Brain microvascular endothelial cell (primary cell): ENCODE results near the gene PDSS1.

Experiments used
- DNase-seq: peaks from one replicate; pipeline ENCODE4 v3.0.0-alpha.2; 2020
- H3K27ac ChIP-seq: fragments of 250-450 bp; sonication (Bioruptor Pico); 2 replicates; pipeline ENCODE4 v1.5.1; 2020; ENCODE audit warnings: mild to moderate bottlenecking, moderate library complexity
- H3K27me3 ChIP-seq: fragments of 250-450 bp; sonication (Bioruptor Pico); replicated peaks from 2 replicates; pipeline ENCODE4 v1.5.1; 2020; ENCODE audit warnings: mild to moderate bottlenecking
- H3K36me3 ChIP-seq: fragments of 250-450 bp; sonication (Bioruptor Pico); replicated peaks from 2 replicates; pipeline ENCODE4 v1.5.1; 2020; ENCODE audit warnings: mild to moderate bottlenecking
- H3K4me3 ChIP-seq: 2 replicates; pipeline ENCODE4 v1.5.1; 2011; ENCODE audit warnings: low read depth, mild to moderate bottlenecking, control low read depth, low read length, moderate library complexity
- CTCF ChIP-seq: IDR thresholded peaks from 2 replicates; pipeline ENCODE4 v1.5.1; 2011; ENCODE audit warnings: low read depth, mild to moderate bottlenecking, moderate library complexity, low read length, control low read depth, inconsistent platforms; ENCODE audit errors: missing control alignments
- in situ Hi-C: cut with HindIII; loops from 2 replicates; pipeline ENCODE4 v1.10.0; 2017; ENCODE audit warnings: low sequenced_read_pairs, low pct_ligation_motif_present

The PDSS1 gene

GRCh38 chr10:26703096-26703495 is 5.6 kb downstream of the PDSS1 start:
- H3K4me3 ChIP-seq, result no peak overlapping the region
- no peak overlapping the region for H3K27ac ChIP-seq
- H3K27me3 ChIP-seq, result no peaks in the 10 kb centered on the region
- DNase-seq, result no peak
- TF ChIP-seq CTCF, result no peak
- H3K36me3 ChIP-seq, result peaks cover 16% of the 10 kb centered on the region
- in situ Hi-C loops, result no loop called here

GRCh38 chr10:26703974-26704373 is 6.5 kb downstream of the PDSS1 start:
- no peak for TF ChIP-seq CTCF
- Histone ChIP-seq H3K27ac (no peak overlapping the region), H3K27me3 (no peaks in the 10 kb centered on the region), H3K36me3 (peaks cover 20% of the 10 kb centered on the region), H3K4me3 (no peak overlapping the region)
- in situ Hi-C loops, result no loop called here
- DNase-seq, result no peak

GRCh38 chr10:26706206-26706605 is 8.7 kb downstream of the PDSS1 start:
- no peak overlapping the region for H3K4me3 ChIP-seq
- TF ChIP-seq CTCF, result no peak
- DNase-seq, result no peak
- H3K36me3 ChIP-seq, result peaks cover 20% of the 10 kb centered on the region
- H3K27me3 ChIP-seq, result no peaks in the 10 kb centered on the region
- in situ Hi-C loops, result no loop called here
- H3K27ac ChIP-seq, result no peak overlapping the region

- no peak for DNase-seq
- Histone ChIP-seq H3K4me3 (no peak overlapping the region), H3K27me3 (no peaks in the 10 kb centered on the region), H3K36me3 (peaks cover 24% of the 10 kb centered on the region), H3K27ac (no peak overlapping the region)
- TF ChIP-seq CTCF, result no peak
- in situ Hi-C loops, result no loop called here
These were observed 9.4 kb downstream of the PDSS1 start for GRCh38 chr10:26706936-26707335.

- H3K36me3 ChIP-seq, result peaks cover 22% of the 10 kb centered on the region
- TF ChIP-seq CTCF, result no peak
- no peak for DNase-seq
- no peaks in the 10 kb centered on the region for H3K27me3 ChIP-seq
- no peak overlapping the region for H3K27ac ChIP-seq
- H3K4me3 ChIP-seq, result no peak overlapping the region
- in situ Hi-C loops, result no loop called here
These were observed 13.8 kb downstream of the PDSS1 start for GRCh38 chr10:26711324-26711723.

GRCh38 chr10:26714415-26715136 is 17.1 kb downstream of the PDSS1 start:
- DNase-seq, result no peak
- TF ChIP-seq CTCF, result no peak
- no peak overlapping the region for H3K27ac ChIP-seq
- no peaks in the 10 kb centered on the region for H3K27me3 ChIP-seq
- in situ Hi-C loops, result no loop called here
- peaks cover 8% of the 10 kb centered on the region for H3K36me3 ChIP-seq
- no peak overlapping the region for H3K4me3 ChIP-seq
